Activated T-helper 1 cell treated with anti-CD3 and anti-CD28 coated beads, Interleukin-2, amount 50 U/mL, for 16 hours (primary cell): ENCODE data around the gene TNFAIP8L3.

Experiments used
- DNase-seq, 2 donors: peaks; one replicate each; pipeline ENCODE4 v3.0.0-alpha.2; 2020; ENCODE audit warnings: low read depth in 1 of 2, low spot score in 1 of 2

The TNFAIP8L3 gene

GRCh38 chr15:51117270-51117669 is 22.6 kb upstream of the TNFAIP8L3 start:
- DNase-seq: no peak

GRCh38 chr15:51114437-51115119 is 19.9 kb upstream of the TNFAIP8L3 start:
- no peak for DNase-seq

GRCh38 chr15:51112078-51112477 is 17.4 kb upstream of the TNFAIP8L3 start:
- DNase-seq: no peak

- DNase-seq: no peak
These were observed 16.4 kb upstream of the TNFAIP8L3 start for GRCh38 chr15:51111061-51111460.

- no peak for DNase-seq
These were observed 15.5 kb upstream of the TNFAIP8L3 start for GRCh38 chr15:51110171-51110570.

- no peak for DNase-seq
These were observed 14.3 kb upstream of the TNFAIP8L3 start for GRCh38 chr15:51108933-51109550.

- DNase-seq: no peak
These were observed 12.9 kb upstream of the TNFAIP8L3 start for GRCh38 chr15:51107612-51108011.

- no peak for DNase-seq
These were observed 11.8 kb upstream of the TNFAIP8L3 start for GRCh38 chr15:51106481-51106880.

- no peak for DNase-seq
These were observed 10.8 kb upstream of the TNFAIP8L3 start for GRCh38 chr15:51105430-51106016.

GRCh38 chr15:51104512-51104911 is 9.8 kb upstream of the TNFAIP8L3 start:
- no peak for DNase-seq

GRCh38 chr15:51103330-51103729 is 8.6 kb upstream of the TNFAIP8L3 start:
- DNase-seq: no peak

GRCh38 chr15:51100785-51101489 is 6.2 kb upstream of the TNFAIP8L3 start:
- no peak for DNase-seq

GRCh38 chr15:51099185-51099584 is 4.5 kb upstream of the TNFAIP8L3 start:
- DNase-seq: no peak

GRCh38 chr15:51098331-51098619 is 3.6 kb upstream of the TNFAIP8L3 start:
- DNase-seq: no peak

- DNase-seq: no peak
These were observed 3.0 kb upstream of the TNFAIP8L3 start for GRCh38 chr15:51097553-51098330.

- DNase-seq: no peak
These were observed 2.3 kb upstream of the TNFAIP8L3 start for GRCh38 chr15:51096976-51097375.

GRCh38 chr15:51095681-51096331 is 1.1 kb upstream of the TNFAIP8L3 start:
- no peak for DNase-seq

- DNase-seq: no peak
These were observed 684 bp downstream of the TNFAIP8L3 start for GRCh38 chr15:51093839-51094605.

- no peak for DNase-seq
These were observed 1.2 kb downstream of the TNFAIP8L3 start for GRCh38 chr15:51093488-51093838.

GRCh38 chr15:51092480-51093040 is 2.1 kb downstream of the TNFAIP8L3 start:
- no peak for DNase-seq
